Endothelial cell of umbilical vein (primary cell): ENCODE results near the gene PLXNA3. TPM values are rescaled to one million over a fixed set of nuclear protein-coding genes. Genes with fewer than 3 reads are reported as not detected.

ENCODE experiments used
- BruUV-seq: library from RNA; stranded (reverse); fragments of 400-500 nt; replicated peaks from 2 replicates; lab custom pipeline; 2021; lab: Mats Ljungman, UMichigan
- CTCF ChIA-PET: fragments of 300-600, 350-600 bp; sonication (Branson Sonifier 250); formaldehyde crosslinking; loops from one replicate; lab custom pipeline; 2021; ENCODE audit warnings: antibody characterized with exemption, inconsistent platforms; lab: Charles Lee
- POLR2A ChIA-PET: fragments of 300-600, 350-600 bp; sonication (Branson Sonifier 250); formaldehyde crosslinking; loops from one replicate; lab custom pipeline; 2021; ENCODE audit warnings: antibody characterized with exemption, inconsistent platforms; lab: Charles Lee
- DNase-seq: peaks from one replicate; pipeline ENCODE4 v3.0.0-alpha.2; 2011; ENCODE audit warnings: low read depth, low spot score
- FAIRE-seq: peaks from 2 replicates; lab custom pipeline; 2011; peaks lifted over from hg19 to GRCh38; lab: Jason Lieb, UNC
- H2AFZ ChIP-seq: 2 replicates; pipeline ENCODE4 v1.6.0; 2012; ENCODE audit warnings: low read depth, low read length, control low read depth, inconsistent platforms
- H3K27ac ChIP-seq: 2 replicates; pipeline ENCODE4 v1.5.1; 2011; ENCODE audit warnings: low read depth, mild to moderate bottlenecking, control low read depth, low read length, moderate library complexity; ENCODE audit not compliant: insufficient read depth
- H3K27me3 ChIP-seq, 2 experiments: 2 replicates each; pipeline versions ENCODE4 v1.6.0 to v1.6.1; 2011; ENCODE audit warnings: low read length in 2 of 2, mixed read lengths in 1 of 2; ENCODE audit not compliant: control insufficient read depth in 2 of 2, insufficient read depth in 2 of 2
- H3K36me3 ChIP-seq, 2 experiments: 2 replicates in 1 of 2; 3 replicates in 1 of 2; pipeline ENCODE4 v1.5.1; 2011; ENCODE audit warnings: low read length in 2 of 2, mild to moderate bottlenecking in 1 of 2, moderate library complexity in 1 of 2; ENCODE audit not compliant: control insufficient read depth in 2 of 2, insufficient read depth in 2 of 2; ENCODE audit errors: extremely low read depth in 1 of 2
- H3K4me1 ChIP-seq: 3 replicates; pipeline ENCODE4 v1.5.1; 2011; ENCODE audit warnings: mild to moderate bottlenecking, low read length; ENCODE audit not compliant: control insufficient read depth, insufficient read depth; ENCODE audit errors: extremely low read depth
- H3K4me2 ChIP-seq: 2 replicates; pipeline ENCODE4 v1.6.1; 2011; ENCODE audit warnings: low read length, control low read depth, mixed read lengths; ENCODE audit not compliant: insufficient read depth
- H3K4me3 ChIP-seq, 3 experiments: fragments of 200-600 bp in 1 of 3; sonication (generic), shearing (Covaris generic) in 1 of 3; replicated peaks in 1 of 3; 2 replicates each; pipeline ENCODE4 v1.5.1; 2011 to 2016; ENCODE audit warnings: control low read depth in 3 of 3, low read length in 3 of 3, mild to moderate bottlenecking in 2 of 3, inconsistent platforms in 1 of 3, low read depth in 1 of 3, moderate library complexity in 1 of 3; ENCODE audit not compliant: insufficient read depth in 1 of 3
- H3K79me2 ChIP-seq: 2 replicates; pipeline ENCODE4 v1.6.0; 2012; ENCODE audit warnings: low read length, inconsistent platforms; ENCODE audit not compliant: control insufficient read depth, insufficient read depth
- H3K9ac ChIP-seq: replicated peaks from 2 replicates; pipeline ENCODE3; 2011; ENCODE audit warnings: low read length, control low read depth; ENCODE audit not compliant: insufficient read depth; ENCODE audit errors: extremely low read depth
- H3K9me1 ChIP-seq: replicated peaks from 3 replicates; pipeline ENCODE4 v1.6.0; 2011; ENCODE audit warnings: mild to moderate bottlenecking, low read length; ENCODE audit not compliant: control insufficient read depth, insufficient read depth; ENCODE audit errors: extremely low read depth
- H3K9me3 ChIP-seq: replicated peaks from 2 replicates; pipeline ENCODE4 v1.5.1; 2012; ENCODE audit warnings: low read length, inconsistent platforms; ENCODE audit not compliant: control insufficient read depth, insufficient read depth
- H4K20me1 ChIP-seq: replicated peaks from 2 replicates; pipeline ENCODE3; 2011; ENCODE audit warnings: mild to moderate bottlenecking, low read length; ENCODE audit not compliant: control insufficient read depth, insufficient read depth; ENCODE audit errors: extremely low read depth
- EZH2 ChIP-seq: IDR thresholded peaks from 2 replicates; pipeline ENCODE4 v1.6.1; 2012; ENCODE audit warnings: borderline replicate concordance, low read depth, mild to moderate bottlenecking, moderate library complexity, low read length, inconsistent platforms; ENCODE audit not compliant: severe bottlenecking
- JUN ChIP-seq: IDR thresholded peaks from 2 replicates; pipeline ENCODE4 v1.6.1; 2011; ENCODE audit warnings: borderline replicate concordance, low read depth; ENCODE audit not compliant: insufficient read length, insufficient read depth
- MYC ChIP-seq: IDR thresholded peaks from one replicate; pipeline ENCODE4 v1.6.1; 2011; ENCODE audit warnings: mild to moderate bottlenecking, low read depth, low read length
- POLR2AphosphoS5 ChIP-seq: IDR thresholded peaks from 2 replicates; pipeline ENCODE4 v1.6.1; 2012; ENCODE audit warnings: low read depth, mild to moderate bottlenecking, control low read depth, low read length, moderate library complexity; ENCODE audit not compliant: insufficient read depth
- dilution Hi-C: fragments of 300-500 bp; cut with MboI; formaldehyde crosslinking; loops from one replicate; pipeline ENCODE4 v1.15.0; 2019; ENCODE audit warnings: low sequenced_read_pairs; ENCODE audit not compliant: extremely low pct_ligation_motif_present
- intact Hi-C: fragments of 100-400 bp; cut with micrococcal nuclease; formaldehyde crosslinking; loops from one replicate; pipeline ENCODE4 v1.10.0; 2022
- polyA plus RNA-seq, 4 experiments: library from polyadenylated mRNA; depleted of rRNA in 3 of 4; stranded (reverse) in 3 of 4; unstranded in 1 of 4; fragments of >200 nt; gene quantifications; 2 replicates each; pipeline versions ENCODE4 v1.2.1 to v1.2.3, GENCODE V29; 2011 to 2012; ENCODE audit warnings: missing spikeins in 1 of 4
- total RNA-seq: library from RNA; stranded (reverse); gene quantifications from 2 replicates; pipeline ENCODE4 v1.2.3, GENCODE V29; 2021
- TF ChIP-seq, protein P1 (sequence below), 2 donors: IDR thresholded peaks; 1 replicate in 1 of 2; 2 replicates in 1 of 2; pipeline ENCODE4 v1.5.1; 2011; ENCODE audit warnings: low read length in 2 of 2, mild to moderate bottlenecking in 2 of 2, moderate library complexity in 2 of 2, control low read depth in 1 of 2, inconsistent platforms in 1 of 2, low read depth in 1 of 2; ENCODE audit not compliant: insufficient read depth in 1 of 2; ENCODE audit errors: extremely low read depth in 1 of 2

The PLXNA3 gene
- total and polyA plus RNA-seq, 2 donors (not counting 3 experiments of a cell fraction or from before 2014, with no cell fraction given), result 56.8 to 58.6 TPM

DNA sequence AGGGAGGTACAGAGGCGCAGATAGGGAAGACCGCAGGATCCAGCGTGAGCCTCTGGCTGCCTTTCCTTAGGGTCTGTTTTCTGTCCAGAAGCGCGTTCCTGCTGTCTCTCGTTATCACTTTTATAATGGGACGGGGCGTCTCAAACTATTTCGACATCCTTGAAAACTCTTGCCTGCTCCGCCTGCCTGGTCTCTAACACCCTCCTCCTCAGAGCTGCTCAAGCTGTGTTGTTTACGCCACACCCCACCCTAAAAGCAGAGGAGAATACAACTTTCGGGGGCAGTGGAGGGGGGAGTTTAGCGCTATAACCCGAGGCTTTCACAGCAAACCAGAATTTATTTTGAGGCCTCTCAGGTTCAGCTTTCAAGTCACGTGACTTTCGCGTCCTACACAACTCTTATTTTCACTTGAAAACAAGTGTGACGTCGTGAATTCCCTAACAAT lies 58.6 kb downstream of the PLXNA3 start:
- POLR2A ChIA-PET, result interaction anchor here (0.9 to 1.7 kb wide), 2 partner anchors 10 to 27 kb away, joined by 3 to 6 read pairs; no protein-coding TSS in a partner anchor
- CTCF ChIA-PET, result interaction anchor here (1.9 to 2.7 kb wide), 2 partner anchors 11 to 143 kb away, joined by 5 to 15 read pairs; no protein-coding TSS in a partner anchor
- peak; percentile 64 for DNase-seq

More for the DNA sequence above, 58.6 kb downstream of the PLXNA3 start:
- no peaks in the 10 kb centered on the region for H3K27me3 ChIP-seq
- peak; percentile 83 for FAIRE-seq
- peak overlapping the region; percentile 9 for H2AFZ ChIP-seq
- H3K9ac ChIP-seq, result peak overlapping the region; percentile 30
- H3K9me1 ChIP-seq, result no peaks in the 10 kb centered on the region
- H4K20me1 ChIP-seq, result no peaks in the 10 kb centered on the region
- peak overlapping the region in 2 of 3 experiments; percentile 15 to 16 for H3K4me3 ChIP-seq
- TF ChIP-seq JUN (no peak), MYC (no peak), POLR2AphosphoS5 (no peak), EZH2 (no peak)
- TF ChIP-seq, protein P1, sequence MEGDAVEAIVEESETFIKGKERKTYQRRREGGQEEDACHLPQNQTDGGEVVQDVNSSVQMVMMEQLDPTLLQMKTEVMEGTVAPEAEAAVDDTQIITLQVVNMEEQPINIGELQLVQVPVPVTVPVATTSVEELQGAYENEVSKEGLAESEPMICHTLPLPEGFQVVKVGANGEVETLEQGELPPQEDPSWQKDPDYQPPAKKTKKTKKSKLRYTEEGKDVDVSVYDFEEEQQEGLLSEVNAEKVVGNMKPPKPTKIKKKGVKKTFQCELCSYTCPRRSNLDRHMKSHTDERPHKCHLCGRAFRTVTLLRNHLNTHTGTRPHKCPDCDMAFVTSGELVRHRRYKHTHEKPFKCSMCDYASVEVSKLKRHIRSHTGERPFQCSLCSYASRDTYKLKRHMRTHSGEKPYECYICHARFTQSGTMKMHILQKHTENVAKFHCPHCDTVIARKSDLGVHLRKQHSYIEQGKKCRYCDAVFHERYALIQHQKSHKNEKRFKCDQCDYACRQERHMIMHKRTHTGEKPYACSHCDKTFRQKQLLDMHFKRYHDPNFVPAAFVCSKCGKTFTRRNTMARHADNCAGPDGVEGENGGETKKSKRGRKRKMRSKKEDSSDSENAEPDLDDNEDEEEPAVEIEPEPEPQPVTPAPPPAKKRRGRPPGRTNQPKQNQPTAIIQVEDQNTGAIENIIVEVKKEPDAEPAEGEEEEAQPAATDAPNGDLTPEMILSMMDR (IDR thresholded peaks at IDR 0.05; ENCODE audit: extremely low read depth in 1 of 2, insufficient read depth in 1 of 2, low read depth in 1 of 2, low read length in 2 of 2), result no peak
- H3K27ac ChIP-seq, result peak overlapping the region; percentile 62
- TSS peak; percentile 93 for BruUV-seq
- peaks cover 12% of the 10 kb centered on the region for H3K4me1 ChIP-seq
- intact Hi-C loops (loop anchor here (1.0 to 5.0 kb wide), 3 partner anchors 26 to 89 kb away; partner anchors contain the start of genes ATP6AP1, LAGE3 and SLC10A3), dilution Hi-C loops (no loop called here)
- no peaks in the 10 kb centered on the region for H3K9me3 ChIP-seq
- H3K79me2 ChIP-seq, result peaks cover 3% of the 10 kb centered on the region
- H3K4me2 ChIP-seq, result peak overlapping the region; percentile 33
- H3K36me3 ChIP-seq, result no peaks in the 10 kb centered on the region
